Neural progenitor cell (in vitro differentiated cells): Measurements from ENCODE around the gene LALBA. TPM values are rescaled to one million over a fixed set of nuclear protein-coding genes. Genes with fewer than 3 reads are reported as not detected.
"Not testable (repeated sequence)": the region's sequence is repeated elsewhere in the genome, so short reads cannot be mapped to it uniquely, and the experiment has no call there.

Source experiments
- DNase-seq: peaks from one replicate; pipeline ENCODE4 v3.0.0-alpha.2; 2016; ENCODE audit warnings: low spot score
- H2AFZ ChIP-seq: fragments of 200-600 bp; sonication (generic); replicated peaks from 2 replicates; pipeline ENCODE4 v1.6.1; 2016; ENCODE audit warnings: antibody characterized with exemption
- H3F3A ChIP-seq: fragments of 200-600 bp; sonication (generic); 2 replicates; pipeline ENCODE4 v1.6.1; 2016; ENCODE audit warnings: antibody characterized with exemption, low read depth
- H3K27ac ChIP-seq: fragments of 200-600 bp; sonication (generic); 2 replicates; pipeline ENCODE4 v1.5.1; 2016; ENCODE audit warnings: mild to moderate bottlenecking
- H3K27me3 ChIP-seq: fragments of 200-600 bp; sonication (generic); 2 replicates; pipeline ENCODE4 v1.6.1; 2016; ENCODE audit warnings: mild to moderate bottlenecking, moderate library complexity
- H3K36me3 ChIP-seq: fragments of 200-600 bp; sonication (generic); 2 replicates; pipeline ENCODE4 v1.5.1; 2016
- H3K4me1 ChIP-seq: fragments of 200-600 bp; sonication (generic); 2 replicates; pipeline ENCODE4 v1.6.1; 2016; ENCODE audit warnings: mixed run types
- H3K4me2 ChIP-seq: fragments of 200-600 bp; sonication (generic); 2 replicates; pipeline ENCODE4 v1.6.1; 2016
- H3K4me3 ChIP-seq: fragments of 200-600 bp; sonication (generic); 2 replicates; pipeline ENCODE4 v1.5.1; 2016
- H3K79me2 ChIP-seq: fragments of 200-600 bp; sonication (generic); 2 replicates; pipeline ENCODE4 v1.6.1; 2016; ENCODE audit warnings: low read depth
- H3K9ac ChIP-seq: fragments of 200-600 bp; sonication (generic); 2 replicates; pipeline ENCODE4 v1.6.1; 2016
- H3K9me3 ChIP-seq: fragments of 200-600 bp; sonication (generic); 2 replicates; pipeline ENCODE4 v1.5.1; 2016; ENCODE audit warnings: low read depth
- H4K20me1 ChIP-seq: fragments of 200-600 bp; sonication (generic); 2 replicates; pipeline ENCODE4 v1.6.1; 2016; ENCODE audit warnings: low read depth
- H3K27ac Mint-ChIP-seq: 3 replicates; pipeline ENCODE4 v1.8.0; 2021; ENCODE audit warnings: mixed read lengths
- H3K27me3 Mint-ChIP-seq: 2 replicates; pipeline ENCODE4 v1.8.0; 2022; ENCODE audit warnings: low read depth, mild to moderate bottlenecking, inconsistent platforms, moderate library complexity, mixed read lengths; ENCODE audit not compliant: insufficient read depth
- H3K36me3 Mint-ChIP-seq: 3 replicates; pipeline ENCODE4 v1.8.0; 2021; ENCODE audit warnings: mixed read lengths
- H3K4me1 Mint-ChIP-seq: 3 replicates; pipeline ENCODE4 v1.8.0; 2021; ENCODE audit warnings: mixed read lengths
- H3K4me3 Mint-ChIP-seq: 3 replicates; pipeline ENCODE4 v1.8.0; 2021; ENCODE audit warnings: mild to moderate bottlenecking, moderate library complexity, mixed read lengths
- H3K9me3 Mint-ChIP-seq: 3 replicates; pipeline ENCODE4 v1.8.0; 2020; ENCODE audit warnings: mixed read lengths
- CTCF ChIP-seq: fragments of 200-600 bp; sonication (generic); IDR thresholded peaks from 2 replicates; pipeline ENCODE4 v1.5.1; 2017; ENCODE audit warnings: antibody characterized with exemption, mild to moderate bottlenecking
- EZH2 ChIP-seq: fragments of 200-600 bp; sonication (generic); IDR thresholded peaks from 2 replicates; pipeline ENCODE4 v1.6.1; 2017; ENCODE audit warnings: antibody characterized with exemption, mild to moderate bottlenecking, moderate library complexity
- EZH2phosphoT487 ChIP-seq: fragments of 200-600 bp; sonication (generic); IDR thresholded peaks from 2 replicates; pipeline ENCODE4 v1.6.1; 2017; ENCODE audit warnings: antibody characterized with exemption
- total RNA-seq: library from RNA; depleted of rRNA; stranded (reverse); fragments of >200 nt; gene quantifications from 2 replicates; pipeline ENCODE4 v1.2.3, GENCODE V29; 2015; ENCODE audit warnings: low replicate concordance

LALBA gene
- total RNA-seq, 1 donor from 2014 or later = not detected

GRCh38 chr12:48557919-48558318, 11.9 kb downstream of the LALBA start:
- no peak overlapping the region for H3K4me2 ChIP-seq
- no peak overlapping the region for H3K27ac ChIP-seq
- Mint-ChIP-seq H3K36me3 (no peaks in the 10 kb centered on the region), H3K4me1 (no peaks in the 10 kb centered on the region), H3K27me3 (no peaks in the 10 kb centered on the region), H3K4me3 (no peak overlapping the region), H3K27ac (no peak overlapping the region), H3K9me3 (no peaks in the 10 kb centered on the region)
- no peaks in the 10 kb centered on the region for H3F3A ChIP-seq
- no peaks in the 10 kb centered on the region for H3K79me2 ChIP-seq
- H3K4me1 ChIP-seq = no peaks in the 10 kb centered on the region
- no peak overlapping the region for H3K4me3 ChIP-seq
- TF ChIP-seq CTCF (no peak), EZH2 (no peak), EZH2phosphoT487 (no peak)
- no peak overlapping the region for H3K9ac ChIP-seq
- H4K20me1 ChIP-seq = no peaks in the 10 kb centered on the region
- no peak for DNase-seq
- no peaks in the 10 kb centered on the region for H3K27me3 ChIP-seq
- no peaks in the 10 kb centered on the region for H3K9me3 ChIP-seq
- no peaks in the 10 kb centered on the region for H3K36me3 ChIP-seq
- no peak overlapping the region for H2AFZ ChIP-seq

- no peak for TF ChIP-seq EZH2phosphoT487
- TF ChIP-seq EZH2 = no peak
- no peak for TF ChIP-seq CTCF
- Histone ChIP-seq H4K20me1 (no peaks in the 10 kb centered on the region), H2AFZ (no peak overlapping the region), H3K4me3 (no peak overlapping the region), H3K4me2 (no peak overlapping the region), H3K9ac (no peak overlapping the region), H3K36me3 (no peaks in the 10 kb centered on the region), H3K9me3 (no peaks in the 10 kb centered on the region), H3K4me1 (no peaks in the 10 kb centered on the region), H3K79me2 (no peaks in the 10 kb centered on the region), H3F3A (no peaks in the 10 kb centered on the region), H3K27me3 (no peaks in the 10 kb centered on the region), H3K27ac (no peak overlapping the region)
- Mint-ChIP-seq H3K4me3 (no peak overlapping the region), H3K27me3 (no peaks in the 10 kb centered on the region), H3K27ac (no peak overlapping the region), H3K36me3 (no peaks in the 10 kb centered on the region), H3K9me3 (peaks cover 6% of the 10 kb centered on the region), H3K4me1 (no peaks in the 10 kb centered on the region)
- DNase-seq = no peak
Observed at GRCh38 chr12:48556631-48557030, 13.2 kb downstream of the LALBA start.

DNA sequence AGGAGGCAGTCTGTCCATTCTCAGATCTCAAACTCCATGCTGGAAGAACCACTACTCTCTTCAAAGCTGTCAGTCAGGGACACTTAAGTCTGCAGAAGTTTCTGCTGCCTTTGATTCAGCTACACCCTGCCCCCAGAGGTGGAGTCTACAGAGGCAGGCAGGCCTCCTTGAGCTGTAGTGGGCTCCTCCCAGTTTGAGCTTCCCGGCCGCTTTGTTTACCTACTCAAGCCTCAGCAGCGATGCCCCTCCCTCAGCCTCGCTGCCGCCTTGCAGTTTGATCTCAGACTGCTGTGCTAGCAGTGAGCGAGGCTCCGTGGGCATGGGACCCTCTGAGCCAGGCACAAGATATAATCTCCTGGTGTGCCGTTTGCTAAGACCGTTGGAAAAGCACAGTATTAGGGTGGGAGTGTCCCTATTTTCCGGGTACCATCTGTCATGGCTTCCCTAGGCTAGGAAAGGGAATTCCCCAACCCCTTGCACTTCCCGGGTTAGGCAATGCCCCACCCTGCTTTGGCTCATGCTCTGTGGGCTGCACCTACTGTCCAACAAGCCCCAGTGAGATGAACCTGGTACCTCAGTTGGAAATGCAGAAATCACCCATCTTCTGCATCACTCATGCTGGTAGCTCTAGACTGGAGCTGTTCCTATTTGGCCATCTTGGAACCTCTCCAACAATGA, 16.0 kb downstream of the LALBA start:
- not testable (repeated sequence) for H3K4me1 Mint-ChIP-seq, H3K4me3 Mint-ChIP-seq, H3K27me3 Mint-ChIP-seq, H3K36me3 Mint-ChIP-seq, H3K4me2 ChIP-seq, H3K27me3 ChIP-seq, H3F3A ChIP-seq, H3K4me3 ChIP-seq, H3K4me1 ChIP-seq, H3K27ac Mint-ChIP-seq, H3K9ac ChIP-seq, H4K20me1 ChIP-seq, H3K36me3 ChIP-seq, H3K9me3 ChIP-seq, H3K27ac ChIP-seq, H3K79me2 ChIP-seq
- H2AFZ ChIP-seq = peak overlapping the region; percentile 2
- peak; percentile 15 for DNase-seq
- peaks cover 12% of the 10 kb centered on the region for H3K9me3 Mint-ChIP-seq

GRCh38 chr12:48551636-48552035, 18.2 kb downstream of the LALBA start:
- H3K27ac ChIP-seq, H3K4me2 ChIP-seq, H3K4me1 Mint-ChIP-seq, H3K27me3 Mint-ChIP-seq, H3K36me3 Mint-ChIP-seq, H3K79me2 ChIP-seq, H3K9ac ChIP-seq, H3K9me3 ChIP-seq, H3K4me3 ChIP-seq, DNase-seq, H3K4me1 ChIP-seq, H3K27ac Mint-ChIP-seq, H3K27me3 ChIP-seq, H4K20me1 ChIP-seq, H3K4me3 Mint-ChIP-seq, H3F3A ChIP-seq, H3K36me3 ChIP-seq, H2AFZ ChIP-seq: not testable (repeated sequence)
- H3K9me3 Mint-ChIP-seq = peaks cover 13% of the 10 kb centered on the region

GRCh38 chr12:48547012-48547411, 22.8 kb downstream of the LALBA start:
- H3F3A ChIP-seq, H2AFZ ChIP-seq, H3K9me3 ChIP-seq, H3K36me3 ChIP-seq, H3K9ac ChIP-seq, H3K79me2 ChIP-seq, H3K4me3 Mint-ChIP-seq, H3K36me3 Mint-ChIP-seq, H3K27ac Mint-ChIP-seq, H3K27me3 Mint-ChIP-seq, H3K4me3 ChIP-seq, H3K27me3 ChIP-seq, H3K27ac ChIP-seq, H3K4me2 ChIP-seq, H3K4me1 Mint-ChIP-seq, DNase-seq, H4K20me1 ChIP-seq, H3K9me3 Mint-ChIP-seq, H3K4me1 ChIP-seq: not testable (repeated sequence)
